HepG2 (cell line): Measurements from ENCODE around the gene RRP12. TPM values are rescaled to one million over a fixed set of nuclear protein-coding genes. Genes with fewer than 3 reads are reported as not detected.

ENCODE experiments used
- EED ChIP-seq: sonication (generic); formaldehyde crosslinking; IDR thresholded peaks from 2 replicates; pipeline ENCODE4 v1.5.0; 2020; ENCODE audit warnings: mild to moderate bottlenecking, missing genetic modification reagents
- ESRRA ChIP-seq: sonication (generic); formaldehyde crosslinking; IDR thresholded peaks from 2 replicates; pipeline ENCODE4 v1.5.1; 2020; ENCODE audit warnings: mild to moderate bottlenecking, low read depth, missing genetic modification reagents
- FOXM1 ChIP-seq: sonication (generic); formaldehyde crosslinking; IDR thresholded peaks from 2 replicates; pipeline ENCODE4 v1.5.0; 2020; ENCODE audit warnings: missing genetic modification reagents
- GLI4 ChIP-seq: sonication (generic); formaldehyde crosslinking; IDR thresholded peaks from 2 replicates; pipeline ENCODE4 v1.5.1; 2020; ENCODE audit warnings: missing genetic modification reagents, mild to moderate bottlenecking, moderate library complexity, borderline replicate concordance
- GPN1 ChIP-seq: sonication (generic); formaldehyde crosslinking; IDR thresholded peaks from 2 replicates; pipeline ENCODE4 v1.5.1; 2020; ENCODE audit warnings: missing genetic modification reagents, borderline replicate concordance
- HOXA7 ChIP-seq: sonication (generic); formaldehyde crosslinking; IDR thresholded peaks from 2 replicates; pipeline ENCODE4 v1.8.1; 2022; ENCODE audit warnings: mild to moderate bottlenecking, missing genetic modification reagents, moderate library complexity
- MLXIP ChIP-seq: sonication (generic); formaldehyde crosslinking; IDR thresholded peaks from 2 replicates; pipeline ENCODE4 v1.9.0; 2021; ENCODE audit warnings: missing genetic modification reagents, borderline replicate concordance
- MYNN ChIP-seq: sonication (generic); formaldehyde crosslinking; IDR thresholded peaks from 2 replicates; pipeline ENCODE4 v1.4.0; 2020; ENCODE audit warnings: mild to moderate bottlenecking, low read depth, missing genetic modification reagents
- NPAS2 ChIP-seq: sonication (generic); formaldehyde crosslinking; IDR thresholded peaks from 2 replicates; pipeline ENCODE4 v1.8.0; 2022; ENCODE audit warnings: mild to moderate bottlenecking, missing genetic modification reagents, borderline replicate concordance
- NR2F6 ChIP-seq, 2 experiments: IDR thresholded peaks; 2 replicates each; pipeline ENCODE4 v1.6.1; 2016; ENCODE audit warnings: antibody characterized with exemption in 1 of 2, mild to moderate bottlenecking in 1 of 2
- PAWR ChIP-seq: sonication (generic); formaldehyde crosslinking; IDR thresholded peaks from 2 replicates; pipeline ENCODE4 v1.4.0; 2020; ENCODE audit warnings: missing genetic modification reagents, mild to moderate bottlenecking, borderline replicate concordance
- PAX8 ChIP-seq: sonication (generic); formaldehyde crosslinking; IDR thresholded peaks from 2 replicates; pipeline ENCODE4 v1.8.0; 2022; ENCODE audit warnings: mild to moderate bottlenecking, missing genetic modification reagents, borderline replicate concordance
- PHF20 ChIP-seq: sonication (generic); formaldehyde crosslinking; IDR thresholded peaks from 2 replicates; pipeline ENCODE4 v1.5.0; 2020; ENCODE audit warnings: mild to moderate bottlenecking, missing genetic modification reagents
- POLR2AphosphoS5 ChIP-seq: IDR thresholded peaks from 2 replicates; pipeline ENCODE4 v1.6.1; 2012; ENCODE audit warnings: low read depth, low read length
- SRSF1 ChIP-seq: fragments of 200-400 bp; formaldehyde crosslinking; optimal IDR thresholded peaks from 2 replicates; pipeline ENCODE3; 2017; ENCODE audit warnings: mild to moderate bottlenecking, low read depth, low read length, moderate library complexity
- SYNCRIP ChIP-seq: fragments of 200-400 bp; formaldehyde crosslinking; IDR thresholded peaks from 2 replicates; pipeline ENCODE4 v1.6.1; 2018; ENCODE audit warnings: mild to moderate bottlenecking, low read depth, low read length; ENCODE audit not compliant: insufficient read depth
- TFDP1 ChIP-seq: IDR thresholded peaks from 2 replicates; pipeline ENCODE4 v1.6.1; 2016; ENCODE audit warnings: missing compliant biosample characterization, missing genetic modification reagents, borderline replicate concordance
- ZFY ChIP-seq: sonication (generic); formaldehyde crosslinking; IDR thresholded peaks from 2 replicates; pipeline ENCODE4 v1.4.0; 2020; ENCODE audit warnings: missing genetic modification reagents
- ZNF710 ChIP-seq: sonication (generic); formaldehyde crosslinking; IDR thresholded peaks from 2 replicates; pipeline ENCODE4 v1.5.0; 2020; ENCODE audit warnings: mild to moderate bottlenecking, missing genetic modification reagents, borderline replicate concordance
- polyA plus RNA-seq, 8 experiments: library from polyadenylated mRNA; depleted of rRNA in 3 of 8; stranded (reverse) in 7 of 8; unstranded in 1 of 8; fragments of >200 nt; fragmentation: Illumina TruSeq in 4 of 8; extraction: Trizol in 4 of 8; gene quantifications; 2 replicates each; pipeline versions ENCODE4 v1.2.1 to v1.2.3, GENCODE V29; 2011 to 2016; ENCODE audit warnings: low read depth in 4 of 8, missing spikeins in 1 of 8, mixed read lengths in 1 of 8; ENCODE audit not compliant: insufficient read depth in 1 of 8
- total RNA-seq, 5 experiments: library from RNA; depleted of rRNA; stranded (reverse); fragments of >200 nt; fragmentation: Illumina TruSeq; extraction: Trizol; gene quantifications; 2 replicates each; pipeline ENCODE4 v1.2.3, GENCODE V29; 2016; ENCODE audit warnings: low read depth in 1 of 5

RRP12 gene
- total and polyA plus RNA-seq, 2 of the 13 experiments (the other 11 are each of a cell fraction or from before 2014, with no cell fraction given) = 13.2 to 39.4 TPM

GRCh38 chr10:97334370-97335175 is 66.6 kb downstream of the RRP12 start, which contains the start of gene FRAT2 (continued):
- TF ChIP-seq MLXIP = peak; percentile 55; the same call in 1 of the 2 replicates
- no peak for TF ChIP-seq FOXM1 (CRISPR knock-in tag)
- TF ChIP-seq POLR2AphosphoS5 = peak; percentile 69
- no peak for TF ChIP-seq SRSF1
- TF ChIP-seq PHF20 (CRISPR knock-in tag) = peak; percentile 39; the same call in 1 of the 2 replicates
- TF ChIP-seq GLI4 (CRISPR knock-in tag) = no peak
- TF ChIP-seq PAWR (CRISPR knock-in tag) = no peak
- no peak for TF ChIP-seq SYNCRIP
- peak; percentile 81; the same call in 1 of the 2 replicates for TF ChIP-seq ESRRA (CRISPR knock-in tag)
- no peak for TF ChIP-seq NPAS2 (CRISPR knock-in tag)
- TF ChIP-seq ZFY (CRISPR knock-in tag) = peak; percentile 43
- TF ChIP-seq EED (CRISPR knock-in tag) = no peak
- TF ChIP-seq HOXA7 (CRISPR knock-in tag) = 0 out of 2 replicates have a peak, but pooled peaks have one; percentile 59
- peak; percentile 83; the same call in 1 of the 2 replicates for TF ChIP-seq PAX8
- TF ChIP-seq MYNN (CRISPR knock-in tag) = no peak
- TF ChIP-seq GPN1 (CRISPR knock-in tag) = no peak
- TF ChIP-seq NR2F6 (IDR thresholded peaks at IDR 0.05) = no peak
- TF ChIP-seq NR2F6 (CRISPR knock-in tag; IDR thresholded peaks at IDR 0.05) = peak; percentile 40; the same call in 1 of the 2 replicates
- no peak; the same call in 1 of the 2 replicates for TF ChIP-seq ZNF710 (CRISPR knock-in tag)
- peak; percentile 95 for TF ChIP-seq TFDP1
